GM21529 (cell line): Measurements from ENCODE around the gene FOS.
A peak's percentile ranks its signal among the peaks of the same experiment; 100 is the strongest.

Experiments used
- ATAC-seq: cut with Tn5 transposase; IDR thresholded peaks from one replicate; pipeline ENCODE4 v1.9.1; 2021; ENCODE audit not compliant: unreplicated experiment

The FOS gene

DNA sequence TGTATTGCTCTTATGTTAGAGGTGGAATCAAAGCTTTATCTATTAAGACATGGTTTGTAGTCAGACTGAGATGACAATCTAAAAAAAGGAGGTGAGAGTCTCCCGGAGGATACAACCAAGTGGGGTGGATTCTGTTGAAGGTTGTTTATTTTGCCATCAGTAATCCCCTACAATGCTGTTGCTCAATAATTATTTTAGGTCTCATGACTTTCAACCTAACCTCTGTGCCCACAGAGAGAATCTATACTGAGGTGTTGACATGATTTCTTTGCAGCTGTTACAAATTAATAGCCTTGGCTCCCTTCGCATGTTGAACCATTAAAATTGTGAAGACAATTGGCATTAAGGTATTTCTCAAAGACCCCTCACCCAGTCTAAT lies 28.7 kb upstream of the FOS start:
- ATAC-seq, result no peak

DNA sequence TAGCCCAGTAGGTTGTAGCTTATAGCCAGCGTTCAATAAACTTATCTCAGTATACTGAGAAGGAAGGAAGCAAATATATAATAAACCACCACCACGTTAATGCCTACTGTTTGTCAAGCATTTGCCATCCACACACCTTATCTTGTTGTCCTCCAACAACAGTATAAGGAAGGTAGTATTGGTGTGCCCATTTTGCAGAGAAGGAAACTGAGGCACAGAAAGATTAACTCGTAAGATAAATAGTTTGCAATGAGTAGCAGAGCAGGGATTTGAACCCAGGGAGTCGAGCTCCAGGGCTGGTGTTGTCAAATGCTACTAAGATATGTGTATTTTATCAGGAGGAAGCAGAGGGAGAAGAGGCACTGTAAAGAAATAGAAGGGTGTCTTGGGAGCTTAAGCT lies 27.8 kb upstream of the FOS start:
- no peak for ATAC-seq

DNA sequence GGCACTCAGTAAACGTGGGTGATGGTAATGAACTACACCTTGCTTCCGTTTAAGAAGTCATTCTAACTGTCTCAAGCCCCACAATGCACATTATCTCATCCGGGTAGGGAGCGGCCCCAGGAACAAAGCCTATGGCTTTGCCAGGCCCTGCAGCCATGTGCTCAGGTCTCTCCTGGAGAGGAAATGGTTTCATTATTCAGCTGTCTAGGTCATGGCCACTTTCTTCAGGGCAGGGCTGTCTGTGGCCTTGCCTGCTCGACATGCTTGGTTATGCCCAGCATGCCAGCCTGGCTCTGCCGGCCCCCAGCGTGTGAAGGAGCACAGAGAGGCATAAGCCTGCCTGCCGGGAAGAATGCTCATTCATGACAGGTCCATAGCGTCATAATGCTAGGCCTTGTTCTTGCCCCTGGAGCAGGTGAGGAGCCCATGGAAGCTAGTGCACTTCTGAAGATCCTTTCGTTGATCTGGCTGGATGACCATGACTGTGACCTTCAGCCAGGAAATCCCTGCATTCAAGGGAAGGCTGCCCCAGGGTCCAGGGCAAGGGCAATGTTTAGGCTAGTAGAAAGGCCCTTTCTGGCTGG lies 26.3 kb upstream of the FOS start:
- no peak for ATAC-seq

DNA sequence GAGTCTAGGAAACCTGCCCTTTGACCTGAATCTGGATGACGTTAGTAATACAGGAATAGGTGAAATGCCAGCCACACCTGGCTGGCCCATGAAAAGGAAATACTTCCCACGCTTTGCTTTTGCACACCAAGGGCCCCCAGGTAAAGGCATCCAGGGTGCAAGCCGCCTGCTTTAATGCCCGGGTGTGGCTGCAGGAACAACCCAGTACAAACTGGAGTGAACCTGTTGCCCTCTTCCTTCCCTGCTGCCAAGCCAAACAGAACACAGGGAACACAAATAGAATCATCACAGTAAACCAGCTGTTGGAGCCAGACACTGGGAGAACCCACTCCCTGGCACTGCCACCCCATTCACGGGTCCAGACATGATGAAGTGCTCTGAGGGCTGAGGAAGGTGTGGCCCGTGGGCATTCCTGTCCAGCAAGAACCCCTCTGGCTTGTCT lies 24.2 kb upstream of the FOS start:
- ATAC-seq, result no peak

DNA sequence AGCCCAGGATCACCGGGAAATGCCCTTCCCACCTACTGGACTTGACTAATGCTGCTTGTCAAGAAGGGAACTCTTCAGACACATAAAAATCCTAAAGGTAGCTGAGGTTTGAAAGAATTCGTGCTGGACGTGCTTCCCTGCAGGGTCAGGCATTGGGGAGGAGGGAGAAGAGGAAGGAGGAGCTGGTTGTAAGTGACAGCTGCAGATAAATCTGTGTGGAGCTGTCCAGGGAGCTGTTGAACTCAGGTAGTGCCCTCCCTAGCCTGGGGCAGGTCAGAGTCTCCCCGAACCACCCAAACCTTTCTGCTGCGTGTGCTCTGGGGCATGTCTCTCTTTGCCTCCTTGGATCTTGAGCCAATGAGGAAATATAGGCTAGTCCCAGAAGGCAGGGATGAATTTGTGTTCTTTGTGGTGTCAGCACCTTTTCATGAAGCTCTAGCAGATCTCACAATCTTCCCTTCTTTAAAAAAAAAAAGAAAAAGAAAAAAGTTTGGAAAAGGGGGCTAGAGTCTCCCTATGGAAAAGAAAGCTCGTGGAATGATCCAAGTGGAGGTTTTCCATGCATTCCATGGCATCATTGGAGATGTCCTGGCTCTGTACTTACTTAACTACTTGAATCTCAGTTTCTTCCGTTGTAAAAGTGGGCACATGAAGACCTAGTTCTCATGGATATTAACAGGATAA lies 23.6 kb upstream of the FOS start:
- no peak for ATAC-seq

DNA sequence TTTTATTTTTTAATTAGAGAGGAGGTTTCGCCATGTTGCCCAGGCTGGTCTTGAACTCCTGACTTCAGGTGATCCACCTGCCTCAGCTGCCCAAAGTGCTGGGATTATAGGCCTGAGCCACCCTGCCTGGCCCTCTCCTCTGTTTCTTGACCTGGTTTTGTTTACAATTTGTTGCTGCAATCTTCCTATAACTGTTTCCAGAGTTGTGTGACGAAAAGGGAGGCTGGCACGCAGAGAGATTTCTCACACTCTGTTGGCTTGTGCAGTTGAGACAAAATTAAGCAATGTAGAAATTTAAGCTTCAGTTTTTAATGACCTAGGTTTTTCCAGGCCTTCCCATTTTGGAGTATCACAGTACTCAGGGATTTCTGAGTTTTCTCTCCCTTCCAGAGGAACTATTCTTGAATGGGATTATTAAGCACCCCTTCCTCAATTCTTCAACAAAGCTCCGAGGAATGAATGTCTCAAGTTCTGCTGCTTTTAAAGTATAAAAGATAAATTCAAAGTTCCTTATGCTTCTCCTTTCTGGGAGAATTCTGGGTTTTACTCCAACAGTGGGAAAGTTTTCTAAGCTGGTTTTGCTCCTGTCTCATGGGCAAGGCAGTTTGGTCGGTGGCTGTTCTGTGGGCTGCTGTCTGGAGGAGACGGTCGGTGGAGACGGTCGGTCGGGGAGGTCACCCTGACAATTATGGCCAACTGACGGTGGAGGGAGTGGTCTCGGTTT lies 20.4 kb upstream of the FOS start:
- ATAC-seq, result no peak

DNA sequence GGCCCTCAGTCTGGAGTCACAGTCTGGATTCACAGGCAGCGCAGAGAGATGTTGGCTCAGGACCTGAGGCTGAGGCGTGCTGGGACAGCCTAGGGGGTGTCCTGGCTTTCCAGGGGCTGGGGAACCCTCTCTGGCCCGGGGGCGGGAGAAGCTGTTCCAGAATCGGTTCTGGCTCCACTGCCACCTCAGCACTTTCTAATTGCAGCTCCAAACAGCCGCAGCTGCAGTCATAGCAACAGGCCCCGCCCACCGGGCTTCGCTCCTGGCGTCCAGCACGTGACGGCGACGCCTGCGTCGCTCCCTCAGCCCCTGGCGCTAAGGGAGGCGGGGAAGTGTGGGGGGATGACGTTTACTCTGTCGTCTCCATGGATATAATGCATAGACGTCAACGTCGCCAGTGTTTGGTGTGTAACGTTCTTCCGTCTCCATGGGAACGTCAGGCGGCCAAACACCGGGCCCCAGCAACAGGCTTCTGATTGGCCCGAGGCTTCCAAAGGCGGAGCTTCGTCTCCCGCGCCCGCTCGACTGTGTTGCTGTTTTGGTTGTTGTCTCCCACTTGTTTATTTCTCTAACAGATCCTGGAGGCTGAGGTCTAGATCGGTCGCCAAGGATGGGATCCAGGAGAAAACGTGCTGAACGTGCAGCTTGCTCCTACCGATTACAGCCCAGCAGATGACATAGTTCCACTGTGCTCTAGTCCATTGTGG lies 19.7 kb upstream of the FOS start:
- peak; percentile 98 for ATAC-seq

DNA sequence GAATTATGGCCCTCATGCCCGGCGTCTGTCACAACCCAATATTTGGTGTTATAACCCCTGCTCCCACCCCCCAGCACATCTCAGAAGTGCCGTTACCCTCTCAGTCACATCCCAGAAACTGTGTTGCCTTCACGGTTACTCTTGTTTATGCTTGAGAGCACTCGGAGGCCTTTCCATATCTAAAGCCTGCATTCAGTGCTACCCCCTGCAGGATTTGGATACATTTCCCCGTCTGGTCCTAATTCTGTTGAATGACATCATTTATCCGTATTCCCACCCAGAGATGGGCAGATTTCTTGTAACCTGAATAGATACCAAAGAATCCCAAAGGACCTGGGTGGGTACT lies 19.1 kb upstream of the FOS start:
- ATAC-seq, result no peak

DNA sequence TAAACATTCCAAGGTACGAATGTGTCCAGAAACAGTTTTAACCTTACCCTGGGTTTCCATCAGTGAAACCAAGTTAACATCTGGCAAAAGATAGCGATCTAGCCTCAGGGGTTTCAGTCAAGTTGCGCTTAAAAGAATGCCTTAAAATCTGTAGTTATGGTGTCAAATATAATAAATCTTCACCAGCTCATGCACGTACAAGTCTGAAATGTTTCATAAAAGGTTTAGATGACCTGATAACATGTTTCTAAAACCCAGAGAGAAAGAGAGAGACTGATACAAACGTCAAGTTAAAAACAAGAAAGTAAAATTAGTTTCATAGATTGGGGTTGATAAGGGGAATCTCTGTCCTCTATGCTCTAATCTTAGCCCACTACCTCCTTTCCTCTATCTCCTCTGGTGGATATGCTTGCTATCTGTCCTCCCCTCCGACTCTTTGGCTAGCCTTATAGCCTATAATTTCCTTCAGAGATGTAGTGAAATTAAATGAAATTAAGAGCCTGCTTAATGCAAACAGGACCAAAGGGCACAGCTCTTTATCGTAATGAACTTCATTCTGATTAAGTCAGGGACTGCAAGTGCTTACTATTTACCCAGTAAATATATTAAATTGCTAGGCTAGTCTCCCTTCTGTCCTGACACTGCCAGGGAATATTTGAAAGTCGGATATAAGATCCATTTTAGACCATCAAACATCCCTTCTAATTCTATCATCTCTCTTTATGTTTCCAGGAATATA lies 18.4 kb upstream of the FOS start:
- ATAC-seq, result no peak

DNA sequence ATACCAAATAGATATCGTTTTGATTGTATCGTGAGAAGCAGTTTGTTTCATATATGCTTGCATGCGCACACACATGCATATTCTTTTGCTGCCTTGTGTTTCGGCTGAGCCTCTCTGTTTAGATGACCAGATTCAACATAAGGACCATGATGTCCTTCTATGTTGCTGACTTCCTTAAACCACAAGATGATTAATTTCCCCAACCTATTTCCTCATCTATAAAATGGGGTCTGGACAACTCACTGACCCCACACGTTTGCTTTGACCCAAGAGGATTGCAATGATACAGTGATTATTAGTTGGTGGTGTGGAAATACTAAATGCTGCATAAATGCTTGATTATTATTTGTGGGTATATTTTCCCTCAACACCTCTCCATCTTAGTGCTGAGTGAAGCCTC lies 16.8 kb upstream of the FOS start:
- no peak for ATAC-seq

DNA sequence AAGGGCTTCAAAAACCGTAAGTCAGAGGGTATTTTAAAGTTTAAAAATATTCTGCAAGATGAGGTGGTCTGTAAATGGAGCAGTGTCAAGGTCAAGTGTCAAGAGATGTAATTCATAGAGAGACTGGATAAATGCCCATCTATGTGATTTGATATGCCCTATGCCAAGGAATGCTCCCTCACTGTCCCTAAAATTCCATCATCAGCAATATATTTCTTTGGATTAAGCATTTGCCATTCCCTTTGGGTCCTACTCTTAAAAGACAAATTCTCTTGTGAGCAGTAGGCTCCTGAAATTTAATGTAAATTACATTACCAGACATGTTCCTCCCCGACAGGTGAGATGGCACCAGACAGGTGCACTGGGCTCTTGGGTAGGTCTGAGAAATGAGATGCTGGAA lies 16.0 kb upstream of the FOS start:
- ATAC-seq, result no peak

DNA sequence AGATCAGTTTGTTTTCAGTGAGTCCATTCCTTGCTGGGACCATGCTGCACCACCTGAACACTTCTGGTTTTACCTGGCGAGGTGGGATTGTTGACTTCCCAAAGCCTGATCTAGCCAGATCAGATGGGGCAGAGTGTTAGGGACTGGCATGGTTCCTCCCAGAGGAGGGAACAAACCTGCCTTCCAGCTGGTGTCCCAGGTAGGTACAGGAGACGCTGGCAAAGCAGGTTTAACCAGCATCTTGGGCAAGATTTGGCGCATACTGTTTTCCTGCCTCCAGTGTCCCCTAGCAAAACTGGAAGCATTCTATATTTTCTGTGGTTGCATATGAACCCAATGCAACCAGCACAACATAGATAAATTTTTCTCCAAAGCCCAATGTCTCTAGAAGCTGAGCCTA lies 14.6 kb upstream of the FOS start:
- ATAC-seq, result no peak

DNA sequence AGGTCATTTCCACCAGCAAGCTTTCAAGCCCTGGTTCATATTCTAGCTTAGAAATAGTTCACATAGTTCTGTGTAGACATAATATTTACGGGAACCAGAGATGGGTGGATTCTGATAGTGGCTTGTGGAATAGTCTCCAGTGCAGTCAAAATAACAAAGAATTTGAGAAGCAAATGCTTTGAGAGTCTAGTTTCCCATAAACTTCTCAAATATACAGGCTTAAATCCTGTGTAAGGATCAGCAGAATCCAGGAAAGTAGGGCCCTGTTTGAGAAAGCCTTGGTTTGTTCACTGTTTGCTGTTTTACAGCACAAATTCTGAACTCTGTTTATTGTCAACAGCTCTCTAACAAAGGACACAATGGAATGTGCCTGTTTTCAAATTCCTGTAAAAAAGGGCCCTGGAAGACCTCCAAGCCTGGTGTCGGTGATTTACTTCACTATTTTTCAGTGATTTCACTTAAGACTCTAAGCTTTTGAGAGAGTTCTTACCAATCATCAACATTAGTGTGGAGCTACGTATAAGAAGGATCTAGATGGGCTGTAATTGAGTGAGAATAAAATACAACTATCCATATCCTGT lies 11.4 kb upstream of the FOS start:
- no peak for ATAC-seq

DNA sequence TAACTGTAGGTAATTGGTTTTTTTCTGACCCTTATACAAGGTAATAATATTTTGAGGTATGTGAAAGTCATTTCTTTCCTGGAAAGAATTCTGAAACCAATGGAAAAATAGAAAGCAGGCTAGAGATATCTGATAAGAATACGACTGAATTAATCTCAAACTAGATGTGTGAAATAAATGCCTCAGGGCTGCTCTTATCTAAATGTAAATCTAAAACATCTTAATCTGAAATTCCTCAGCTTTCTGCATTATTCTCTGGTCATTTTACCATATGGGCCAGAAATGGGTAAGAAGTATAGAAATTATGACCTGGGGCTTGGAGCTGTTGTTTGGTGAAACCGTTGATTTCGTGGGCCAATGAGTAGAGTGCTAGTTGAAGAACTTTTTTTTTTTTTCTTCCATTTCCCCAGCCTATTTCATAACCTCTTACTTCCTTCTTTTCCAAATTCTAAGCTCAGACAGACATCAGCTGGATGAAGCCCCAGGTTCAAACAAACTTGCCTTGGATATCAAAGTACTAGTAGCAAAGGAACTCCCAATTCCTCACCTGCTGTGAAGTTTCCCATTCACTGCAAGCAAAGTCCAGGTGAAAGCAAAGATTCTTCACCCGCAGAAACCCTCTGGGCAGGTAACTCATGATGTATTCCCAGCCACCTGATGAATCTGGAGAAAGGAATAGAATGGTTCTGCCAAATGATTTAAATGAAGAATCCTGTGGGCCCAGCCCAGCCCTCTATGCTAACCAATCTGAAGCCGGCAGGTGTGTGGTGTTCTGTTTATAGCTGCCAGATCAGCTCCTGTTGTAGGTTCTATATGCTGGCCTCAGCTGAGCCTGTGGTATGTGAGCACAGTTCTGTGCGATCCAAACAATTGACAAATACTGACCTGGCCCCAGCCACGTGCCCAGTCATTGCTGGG lies 9.7 kb upstream of the FOS start:
- no peak for ATAC-seq

DNA sequence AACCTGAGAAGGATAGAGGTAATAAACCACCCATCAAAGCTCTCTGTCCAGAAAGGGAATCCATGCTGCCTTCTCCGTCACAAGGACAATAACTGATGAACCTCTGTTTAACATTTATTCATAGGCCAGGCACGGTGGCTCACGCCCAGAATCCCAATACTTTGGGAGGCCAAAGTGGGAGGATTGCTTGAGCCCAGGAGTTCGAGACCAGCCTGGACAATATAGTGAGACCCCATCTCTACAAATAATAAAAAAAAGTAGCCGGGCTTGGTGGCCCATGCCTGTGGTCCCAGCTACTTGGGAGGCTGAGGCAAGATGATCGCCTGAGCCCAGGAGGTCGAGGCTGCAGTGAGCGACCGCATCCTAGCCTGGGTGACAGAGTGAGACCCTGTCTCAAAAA lies 7.1 kb upstream of the FOS start:
- ATAC-seq, result no peak

DNA sequence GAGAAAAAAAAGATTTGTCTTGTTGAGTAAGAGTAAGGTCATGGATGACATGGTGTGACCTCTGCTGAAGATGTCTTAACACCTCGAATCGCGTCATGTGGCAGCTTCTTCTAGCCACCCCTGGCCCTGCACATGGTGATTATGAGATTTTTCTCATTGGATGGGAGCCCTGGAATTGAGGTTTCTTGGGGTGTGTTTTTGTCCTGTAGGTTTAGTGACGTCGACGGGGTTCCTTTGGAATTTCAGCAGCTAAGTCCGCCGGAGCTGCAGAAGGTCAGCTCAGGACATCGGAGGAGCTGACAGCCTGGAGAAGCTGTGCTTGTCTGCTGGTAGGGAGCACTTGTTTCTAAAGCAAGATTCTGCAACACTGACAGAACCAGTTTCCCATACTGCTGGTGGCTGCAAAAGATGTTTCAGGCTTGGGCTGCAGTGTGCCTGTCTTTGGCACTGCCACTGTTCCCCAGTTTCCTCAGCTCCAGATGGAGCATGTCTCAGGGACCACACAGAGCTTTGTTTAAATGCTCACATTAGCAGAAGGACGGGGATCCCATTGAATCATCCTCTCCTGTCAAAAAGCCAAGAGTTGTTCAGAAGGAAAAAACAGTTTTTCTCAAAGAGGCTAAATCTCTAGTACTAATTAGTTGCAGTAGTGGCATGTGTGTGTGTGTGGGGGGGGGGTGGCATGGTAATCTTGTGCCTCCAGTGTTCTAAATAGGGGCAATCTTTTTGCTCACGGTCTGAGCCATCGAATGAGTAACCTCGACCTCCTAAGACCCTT lies 5.2 kb upstream of the FOS start:
- ATAC-seq, result no peak

DNA sequence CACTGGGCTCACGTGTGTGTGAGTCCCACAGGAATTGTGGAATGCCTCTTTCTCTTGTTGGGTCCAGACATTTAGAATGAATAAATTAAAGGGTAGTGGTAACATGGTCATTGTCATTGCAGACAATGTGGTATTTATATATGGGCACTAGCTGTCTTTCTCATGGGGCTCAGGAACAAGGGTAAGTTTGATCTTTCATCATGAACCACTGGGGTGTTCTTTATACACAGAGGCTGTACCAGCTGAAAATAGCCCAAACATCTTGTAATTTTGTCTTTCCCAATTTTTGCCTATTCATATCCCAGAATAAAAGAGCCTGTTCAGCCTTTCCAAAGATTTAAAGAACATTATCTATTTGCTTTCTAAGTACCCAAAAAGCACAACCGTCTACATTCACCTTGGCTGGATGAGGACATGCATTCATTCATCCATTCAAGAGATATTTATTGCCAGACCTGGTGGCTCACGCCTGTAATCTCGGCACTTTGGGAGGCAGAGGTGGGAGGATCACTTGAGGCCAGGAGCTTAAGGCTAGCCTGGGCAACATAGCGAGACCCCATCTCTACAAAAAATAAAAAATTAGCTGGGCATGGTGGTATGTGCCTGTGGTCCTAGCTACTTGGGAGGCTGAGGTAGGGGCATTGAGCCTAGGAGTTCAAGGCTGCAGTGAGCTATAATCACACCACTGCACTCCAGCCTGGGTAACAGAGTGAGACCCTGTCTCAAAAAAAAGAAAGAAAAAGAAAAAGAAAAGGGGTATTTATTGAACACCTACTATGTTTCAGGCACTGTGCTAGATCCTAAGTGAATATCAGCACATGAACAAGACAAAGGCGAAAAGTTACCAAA lies 4.4 kb upstream of the FOS start:
- no peak for ATAC-seq

DNA sequence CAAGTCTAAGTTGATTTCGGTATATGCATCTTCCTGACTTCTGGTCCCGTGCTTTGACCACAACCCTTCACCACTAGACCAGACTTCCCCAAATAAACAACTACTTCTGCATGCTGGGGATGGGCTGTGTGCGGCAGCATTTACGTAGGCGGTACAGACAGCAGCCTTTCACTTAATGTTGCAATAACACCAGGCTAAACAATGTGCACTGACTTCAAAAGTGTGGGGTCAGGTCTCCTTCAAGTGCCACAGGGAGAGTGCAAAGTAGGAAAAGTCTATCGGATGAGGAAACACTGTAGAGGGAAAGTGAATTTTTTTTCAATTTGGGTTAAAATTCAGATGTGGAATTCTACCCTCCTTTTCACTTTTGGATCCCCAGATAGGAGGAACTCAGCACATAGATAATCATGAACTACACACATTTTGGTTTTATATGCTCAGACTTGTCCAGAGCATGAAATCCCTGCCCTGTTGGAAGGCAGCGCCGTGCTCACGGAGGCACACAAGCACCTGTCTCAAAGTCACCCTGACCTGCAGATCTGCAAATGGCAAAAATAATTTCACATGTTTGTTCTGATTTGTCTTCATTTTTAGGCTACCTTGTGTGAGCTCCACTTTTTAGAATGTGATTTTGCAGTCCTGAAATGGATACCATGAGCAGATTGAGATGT lies 3.6 kb upstream of the FOS start:
- ATAC-seq, result peak; percentile 28
